HG03575 (cell line): ENCODE data around the gene TRIM49C.
"Not testable (repeated sequence)": the region's sequence is repeated elsewhere in the genome, so short reads cannot be mapped to it uniquely, and the experiment has no call there.

Experiments used
- ATAC-seq: cut with Tn5 transposase; IDR thresholded peaks from one replicate; pipeline ENCODE4 v1.9.1; 2021; ENCODE audit not compliant: unreplicated experiment, insufficient number of reproducible peaks, low FRiP score; ENCODE audit errors: extremely low read depth

TRIM49C gene, protein sequence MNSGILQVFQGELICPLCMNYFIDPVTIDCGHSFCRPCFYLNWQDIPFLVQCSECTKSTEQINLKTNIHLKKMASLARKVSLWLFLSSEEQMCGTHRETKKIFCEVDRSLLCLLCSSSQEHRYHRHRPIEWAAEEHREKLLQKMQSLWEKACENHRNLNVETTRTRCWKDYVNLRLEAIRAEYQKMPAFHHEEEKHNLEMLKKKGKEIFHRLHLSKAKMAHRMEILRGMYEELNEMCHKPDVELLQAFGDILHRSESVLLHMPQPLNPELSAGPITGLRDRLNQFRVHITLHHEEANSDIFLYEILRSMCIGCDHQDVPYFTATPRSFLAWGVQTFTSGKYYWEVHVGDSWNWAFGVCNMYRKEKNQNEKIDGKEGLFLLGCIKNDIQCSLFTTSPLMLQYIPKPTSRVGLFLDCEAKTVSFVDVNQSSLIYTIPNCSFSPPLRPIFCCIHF

GRCh38 chr11:90030806-90031205, at the start of gene TRIM49C:
Gene TRIM49C, plus strand, starts transcription at chr11:90031106. Its CDS starts 4,106 bp downstream, at chr11:90035212.
- not testable (repeated sequence) for ATAC-seq

DNA sequence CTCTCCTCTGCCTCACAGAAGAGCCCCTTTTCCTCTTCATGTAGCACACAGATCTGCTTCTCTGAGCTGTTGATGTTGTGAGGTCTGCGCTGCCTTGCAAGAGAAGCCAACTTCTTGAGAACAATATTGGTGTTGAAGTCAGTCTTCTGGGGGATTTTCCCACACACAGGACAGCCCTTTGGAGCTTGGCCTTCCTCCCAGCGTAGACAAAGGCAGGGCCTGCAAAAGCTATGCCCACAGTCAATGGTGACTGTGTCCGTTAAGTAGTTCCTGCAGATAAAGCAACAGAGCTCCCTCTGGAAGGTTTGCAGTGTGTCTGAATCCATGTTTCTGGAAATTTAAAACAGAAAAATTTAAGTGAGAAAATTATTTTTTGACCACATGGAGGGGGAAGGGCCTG, 6.7 kb upstream of the TRIM49C start:
- ATAC-seq = not testable (repeated sequence)

- ATAC-seq = not testable (repeated sequence)
These were observed 20.8 kb downstream of the TRIM49C start for GRCh38 chr11:90051591-90052209.

DNA sequence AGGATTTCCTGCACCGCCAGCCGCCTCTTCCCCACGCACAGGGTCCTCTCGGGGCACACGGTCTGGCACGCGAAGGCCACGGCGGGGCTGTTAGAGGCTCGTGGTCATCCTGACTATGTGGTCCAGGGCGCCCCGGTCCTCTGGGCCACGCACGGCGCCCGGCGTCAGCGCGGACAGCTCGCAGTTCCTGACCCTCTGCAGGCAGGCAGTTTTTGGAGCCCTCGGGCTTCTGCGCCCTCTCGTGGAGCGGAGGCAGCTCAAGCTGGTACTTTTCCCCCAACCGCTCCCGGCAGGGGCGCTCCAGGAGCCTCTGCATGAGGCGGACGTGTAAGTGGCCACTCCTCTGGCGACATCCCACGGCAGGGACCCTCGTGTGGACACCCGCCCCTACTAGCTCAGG, 21.4 kb downstream of the TRIM49C start:
- not testable (repeated sequence) for ATAC-seq

GRCh38 chr11:90053545-90053944, 22.6 kb downstream of the TRIM49C start:
- not testable (repeated sequence) for ATAC-seq

GRCh38 chr11:90085650-90086049, 54.7 kb downstream of the TRIM49C start, which contains the start of gene UBTFL1:
Gene UBTFL1, plus strand, starts transcription at chr11:90085950. Its CDS starts 0 bp downstream, at chr11:90085950.
- not testable (repeated sequence) for ATAC-seq

DNA sequence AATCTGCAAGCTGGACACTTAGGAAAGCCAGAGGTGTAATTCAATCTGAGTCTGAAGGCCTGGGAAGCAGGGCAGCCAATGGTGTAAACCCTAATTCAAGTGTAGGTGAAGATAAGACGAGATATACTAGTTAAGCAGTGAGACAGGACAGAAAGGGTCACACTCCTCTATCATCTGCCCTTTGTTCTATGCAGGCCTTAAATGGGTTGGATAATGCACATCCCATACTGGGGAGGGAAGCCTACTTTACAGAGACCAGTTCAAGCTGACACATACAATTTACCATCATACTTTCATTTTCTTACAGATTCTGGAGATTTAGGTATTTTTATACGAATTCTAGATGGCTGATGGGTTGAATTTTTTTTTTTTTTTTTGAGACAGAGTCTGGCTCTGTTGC, 57.8 kb downstream of the TRIM49C start:
- ATAC-seq = not testable (repeated sequence)
